ENCODE measurements around the gene ALPI.

DNA sequence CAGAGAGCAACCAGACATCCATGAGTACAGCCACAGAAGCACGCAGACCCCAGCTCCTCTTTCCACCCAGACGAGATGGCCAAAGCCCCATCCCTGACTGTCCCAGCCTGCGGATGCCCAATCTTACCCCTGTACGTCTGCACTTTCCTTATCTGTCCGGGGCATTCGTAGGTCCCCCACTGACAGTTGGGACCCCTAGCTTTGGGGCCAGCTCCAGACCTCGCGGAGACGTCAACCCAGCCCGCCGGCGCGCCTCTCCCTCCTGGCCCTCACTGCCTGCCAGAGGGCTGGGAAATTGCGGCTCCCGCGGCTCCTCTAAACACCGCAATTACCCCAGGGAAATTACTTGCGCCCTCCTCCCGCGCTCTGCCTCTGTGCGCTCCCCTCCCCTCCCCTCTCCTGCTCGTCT lies 29.4 kb downstream of the ALPI start:
- TF ChIP-seq CTCF (IDR thresholded peaks at IDR 0.05) (no peak), POLR2A (IDR thresholded peaks at IDR 0.05) (no peak)
